IPS DF 6.9 (cell line): ENCODE data around the gene SLC29A1.
"Not testable (repeated sequence)": the region's sequence is repeated elsewhere in the genome, so short reads cannot be mapped to it uniquely, and the experiment has no call there.

Source experiments
- DNase-seq: peaks from one replicate; pipeline ENCODE4 v3.0.0-alpha.2; 2013; ENCODE audit warnings: low read depth, low spot score
- H3K27ac ChIP-seq: one replicate; pipeline ENCODE4 v1.5.1; 2013; ENCODE audit warnings: low read length, control low read depth
- H3K27me3 ChIP-seq: 2 replicates; pipeline ENCODE4 v1.6.1; 2013; ENCODE audit warnings: mild to moderate bottlenecking, low read length; ENCODE audit not compliant: control insufficient read depth, insufficient read depth
- H3K36me3 ChIP-seq: 2 replicates; pipeline ENCODE4 v1.6.1; 2013; ENCODE audit warnings: low read length; ENCODE audit not compliant: control insufficient read depth, insufficient read depth
- H3K4me1 ChIP-seq: 2 replicates; pipeline ENCODE4 v1.6.1; 2013; ENCODE audit warnings: low read length; ENCODE audit not compliant: control insufficient read depth, insufficient read depth
- H3K4me3 ChIP-seq: 2 replicates; pipeline ENCODE4 v1.5.1; 2013; ENCODE audit warnings: mild to moderate bottlenecking, low read length
- H3K9me3 ChIP-seq: 2 replicates; pipeline ENCODE4 v1.6.1; 2013; ENCODE audit warnings: low read length, inconsistent platforms; ENCODE audit not compliant: control insufficient read depth, insufficient read depth
- WGBS: extraction: QIAGEN DNeasy Blood & Tissue Kit; methylation state at CpG from one replicate; pipeline ENCODE4 v1.1.7; 2013; ENCODE audit warnings: mixed read lengths, missing lambda C conversion rate; ENCODE audit not compliant: insufficient read length, insufficient coverage; 5-methylcytosine and 5-hydroxymethylcytosine counted together

The SLC29A1 gene

GRCh38 chr6:44193307-44193910 is 30.0 kb upstream of the SLC29A1 start:
- WGBS: no CpG with 5 or more reads among the region's 8 CpGs
- Histone ChIP-seq H3K9me3 (no peaks in the 10 kb centered on the region), H3K4me3 (no peak overlapping the region), H3K27ac (no peak overlapping the region), H3K36me3 (no peaks in the 10 kb centered on the region), H3K27me3 (no peaks in the 10 kb centered on the region), H3K4me1 (no peaks in the 10 kb centered on the region)
- DNase-seq: no peak

GRCh38 chr6:44194326-44194725 is 29.1 kb upstream of the SLC29A1 start:
- Histone ChIP-seq H3K4me3 (no peak overlapping the region), H3K4me1 (no peaks in the 10 kb centered on the region), H3K36me3 (no peaks in the 10 kb centered on the region), H3K27me3 (no peaks in the 10 kb centered on the region), H3K27ac (no peak overlapping the region), H3K9me3 (no peaks in the 10 kb centered on the region)
- WGBS: no CpG with 5 or more reads among the region's 5 CpGs
- DNase-seq: no peak

GRCh38 chr6:44196351-44196750 is 27.0 kb upstream of the SLC29A1 start:
- not testable (repeated sequence) for H3K4me3 ChIP-seq, H3K4me1 ChIP-seq, DNase-seq, H3K36me3 ChIP-seq, H3K9me3 ChIP-seq, H3K27me3 ChIP-seq, H3K27ac ChIP-seq
- no CpG with 5 or more reads among the region's 11 CpGs for WGBS

GRCh38 chr6:44198684-44199083 is 24.7 kb upstream of the SLC29A1 start:
- Histone ChIP-seq H3K27me3 (no peaks in the 10 kb centered on the region), H3K27ac (no peak overlapping the region), H3K4me1 (peaks cover 12% of the 10 kb centered on the region), H3K36me3 (no peaks in the 10 kb centered on the region), H3K4me3 (no peak overlapping the region), H3K9me3 (no peaks in the 10 kb centered on the region)
- no peak for DNase-seq
- no CpG with 5 or more reads among the region's 3 CpGs for WGBS

- H3K9me3 ChIP-seq: no peaks in the 10 kb centered on the region
- WGBS: no CpG with 5 or more reads among the region's 4 CpGs
- no peak overlapping the region for H3K4me3 ChIP-seq
- H3K27me3 ChIP-seq: no peaks in the 10 kb centered on the region
- H3K4me1 ChIP-seq: peaks cover 12% of the 10 kb centered on the region
- no peak for DNase-seq
- no peak overlapping the region for H3K27ac ChIP-seq
- H3K36me3 ChIP-seq: no peaks in the 10 kb centered on the region
These were observed 23.5 kb upstream of the SLC29A1 start for GRCh38 chr6:44199883-44200282.

GRCh38 chr6:44201200-44201599 is 22.2 kb upstream of the SLC29A1 start:
- H3K4me3 ChIP-seq: no peak overlapping the region
- no peaks in the 10 kb centered on the region for H3K36me3 ChIP-seq
- peaks cover 12% of the 10 kb centered on the region for H3K4me1 ChIP-seq
- no peak overlapping the region for H3K27ac ChIP-seq
- no peaks in the 10 kb centered on the region for H3K9me3 ChIP-seq
- no peaks in the 10 kb centered on the region for H3K27me3 ChIP-seq
- no peak for DNase-seq
- no CpG with 5 or more reads among the region's 3 CpGs for WGBS

- WGBS: no CpG with 5 or more reads among the region's 11 CpGs
- Histone ChIP-seq H3K27me3 (no peaks in the 10 kb centered on the region), H3K4me3 (no peak overlapping the region), H3K9me3 (no peaks in the 10 kb centered on the region), H3K36me3 (no peaks in the 10 kb centered on the region), H3K27ac (no peak overlapping the region), H3K4me1 (peaks cover 12% of the 10 kb centered on the region)
- no peak for DNase-seq
These were observed 21.6 kb upstream of the SLC29A1 start for GRCh38 chr6:44201638-44202303.

- H3K27me3 ChIP-seq: no peaks in the 10 kb centered on the region
- H3K27ac ChIP-seq: no peak overlapping the region
- peaks cover 12% of the 10 kb centered on the region for H3K4me1 ChIP-seq
- H3K36me3 ChIP-seq: no peaks in the 10 kb centered on the region
- H3K4me3 ChIP-seq: no peak overlapping the region
- no peak for DNase-seq
- no peaks in the 10 kb centered on the region for H3K9me3 ChIP-seq
- WGBS: no CpG with 5 or more reads among the region's 4 CpGs
These were observed 20.9 kb upstream of the SLC29A1 start for GRCh38 chr6:44202332-44202971.

- peaks cover 12% of the 10 kb centered on the region for H3K4me1 ChIP-seq
- no peaks in the 10 kb centered on the region for H3K36me3 ChIP-seq
- no peak overlapping the region for H3K4me3 ChIP-seq
- H3K27ac ChIP-seq: no peak overlapping the region
- DNase-seq: no peak
- H3K9me3 ChIP-seq: no peaks in the 10 kb centered on the region
- WGBS: no CpG with 5 or more reads among the region's 11 CpGs
- no peaks in the 10 kb centered on the region for H3K27me3 ChIP-seq
These were observed 20.2 kb upstream of the SLC29A1 start for GRCh38 chr6:44202972-44203750.

- DNase-seq: no peak
- no peaks in the 10 kb centered on the region for H3K27me3 ChIP-seq
- peaks cover 12% of the 10 kb centered on the region for H3K4me1 ChIP-seq
- no peak overlapping the region for H3K27ac ChIP-seq
- no peaks in the 10 kb centered on the region for H3K36me3 ChIP-seq
- H3K9me3 ChIP-seq: no peaks in the 10 kb centered on the region
- H3K4me3 ChIP-seq: no peak overlapping the region
- no CpG with 5 or more reads among the region's 6 CpGs for WGBS
These were observed 19.4 kb upstream of the SLC29A1 start for GRCh38 chr6:44203955-44204354.
